Psoas muscle (tissue), 8 donors: ENCODE data around the gene ZNF442. TPM values are rescaled to one million over a fixed set of nuclear protein-coding genes. Genes with fewer than 3 reads are reported as not detected.
"Not testable (repeated sequence)": the region's sequence is repeated elsewhere in the genome, so short reads cannot be mapped to it uniquely, and the experiment has no call there.

Source experiments
- ATAC-seq, 4 donors: fragments of 200-7000 bp; cut with Tn5 transposase; one replicate each; pipeline ENCODE4 v1.9.1; 2020; ENCODE audit warnings: moderate library complexity in 3 of 4, mild to moderate bottlenecking in 2 of 4
- DNase-seq, 2 donors: peaks; one replicate each; pipeline ENCODE4 v3.0.0-alpha.2; 2020
- H3K27ac ChIP-seq: fragments of 200-600 bp; one replicate; pipeline ENCODE4 v1.8.0; 2022
- H3K27me3 ChIP-seq, 3 donors: fragments of 200-600 bp in 1 of 3; one replicate each; pipeline versions ENCODE4 v1.6.1 to v1.8.0; 2013 to 2022; ENCODE audit warnings: low read length in 2 of 3, mild to moderate bottlenecking in 2 of 3, moderate library complexity in 1 of 3; ENCODE audit not compliant: insufficient read depth in 3 of 3
- H3K36me3 ChIP-seq, 2 donors: fragments of 200-600 bp in 1 of 2; one replicate each; pipeline versions ENCODE4 v1.6.1 to v1.8.0; 2013 to 2022; ENCODE audit warnings: low read depth in 1 of 2, mild to moderate bottlenecking in 1 of 2, moderate library complexity in 1 of 2; ENCODE audit not compliant: insufficient read depth in 1 of 2
- H3K4me1 ChIP-seq: fragments of 200-600 bp; one replicate; pipeline ENCODE4 v1.8.0; 2022
- H3K4me3 ChIP-seq: fragments of 200-600 bp; one replicate; pipeline ENCODE4 v1.8.0; 2022; ENCODE audit warnings: mild to moderate bottlenecking
- H3K9me3 ChIP-seq: fragments of 200-600 bp; one replicate; pipeline ENCODE4 v1.8.0; 2022
- WGBS, 3 donors: extraction: QIAGEN DNeasy Blood & Tissue Kit; methylation state at CpG; one replicate each; pipeline versions ENCODE4 v1.1.6 to v1.1.7; 2013; 5-methylcytosine and 5-hydroxymethylcytosine counted together
- intact Hi-C, 2 donors: fragments of 100-400 bp; cut with DNase I; formaldehyde crosslinking; loops; one replicate each; pipeline versions ENCODE4 v1.11.0 to v1.14.2; 2022
- polyA plus RNA-seq, 3 donors: library from polyadenylated mRNA; stranded (reverse); fragments of 200-250 nt; gene quantifications; one replicate each; pipeline ENCODE4 v1.2.3, GENCODE V29; 2013
- total RNA-seq, 4 donors: library from RNA; stranded (reverse); fragmentation: NEBNext Ultra II Directional in 2 of 4; extraction: Animal tissue kit (Norgen Biotek cat#: 25700) in 2 of 4; gene quantifications; one replicate each; pipeline versions ENCODE4 v1.2.1 to v1.2.4, GENCODE V29; 2021 to 2023
- TF ChIP-seq, protein P1 (sequence below): fragments of 200-600 bp; IDR thresholded peaks from one replicate; pipeline ENCODE4 v1.8.0; 2022; ENCODE audit warnings: antibody characterized with exemption
- donor health status: healthy with polysubstance abuse.
- donor health status: DM: no; HTN: no; CAD: no; lungs with moderate emphysema.
- donor health status: Bipolar disorder and iron deficiency.
- donor health status: healthy.
- donor health status: DM: yes; HTN: yes; CAD: no.
- donor health status: DM: no; HTN: no; CAD: no.
- donor health status: DM: no; HTN: no; CAD: no.
- donor health status: DM: yes; HTN: yes; CAD: no.

ZNF442 gene
- total and polyA plus RNA-seq, 7 donors: 0.13 to 2.2 (median 0.66) TPM

DNA sequence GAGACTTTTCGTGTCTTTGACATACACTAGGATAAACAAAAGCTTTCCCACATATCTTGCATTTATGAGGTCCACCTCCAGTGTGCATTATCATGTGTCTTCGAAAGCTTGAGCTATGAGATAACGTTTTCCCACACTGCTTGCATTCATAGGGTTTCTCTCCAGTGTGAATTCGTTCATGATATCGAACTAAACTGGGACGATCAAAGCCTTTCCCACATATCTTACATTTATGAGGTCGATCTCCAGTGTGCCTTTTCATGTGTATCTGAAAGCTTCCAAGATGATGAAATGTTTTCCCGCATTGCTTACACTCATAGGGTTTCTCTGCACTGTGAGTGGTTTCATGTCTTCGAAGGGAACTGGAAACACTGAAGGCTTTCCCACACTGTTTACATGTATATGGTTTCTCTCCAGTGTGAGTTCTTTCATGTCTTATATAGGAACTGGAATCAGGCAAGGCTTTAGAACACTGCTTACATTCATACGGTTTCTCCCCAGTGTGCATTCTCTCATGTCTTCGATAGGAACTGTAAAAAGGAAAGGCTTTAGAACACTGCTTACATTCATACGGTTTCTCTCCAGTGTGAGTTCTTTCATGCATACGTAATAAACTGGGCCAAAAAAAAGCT is 46.6 kb downstream of the ZNF442 start:
- intact Hi-C loops: no loop called here
- DNase-seq (no peak), ATAC-seq (no peak)
- no peak overlapping the region for H3K4me3 ChIP-seq
- H3K4me1 ChIP-seq: no peaks in the 10 kb centered on the region
- peaks cover 9 to 59% of the 10 kb centered on the region in 2 donors for H3K36me3 ChIP-seq
- H3K27ac ChIP-seq: no peak overlapping the region
- H3K27me3 ChIP-seq: no peaks in the 10 kb centered on the region
- H3K9me3 ChIP-seq: peaks cover 8% of the 10 kb centered on the region
- 94 to 95% (median 95%) methylated on average over 13 of the region's 13 CpGs for WGBS, 3 donors
- TF ChIP-seq, protein P1, sequence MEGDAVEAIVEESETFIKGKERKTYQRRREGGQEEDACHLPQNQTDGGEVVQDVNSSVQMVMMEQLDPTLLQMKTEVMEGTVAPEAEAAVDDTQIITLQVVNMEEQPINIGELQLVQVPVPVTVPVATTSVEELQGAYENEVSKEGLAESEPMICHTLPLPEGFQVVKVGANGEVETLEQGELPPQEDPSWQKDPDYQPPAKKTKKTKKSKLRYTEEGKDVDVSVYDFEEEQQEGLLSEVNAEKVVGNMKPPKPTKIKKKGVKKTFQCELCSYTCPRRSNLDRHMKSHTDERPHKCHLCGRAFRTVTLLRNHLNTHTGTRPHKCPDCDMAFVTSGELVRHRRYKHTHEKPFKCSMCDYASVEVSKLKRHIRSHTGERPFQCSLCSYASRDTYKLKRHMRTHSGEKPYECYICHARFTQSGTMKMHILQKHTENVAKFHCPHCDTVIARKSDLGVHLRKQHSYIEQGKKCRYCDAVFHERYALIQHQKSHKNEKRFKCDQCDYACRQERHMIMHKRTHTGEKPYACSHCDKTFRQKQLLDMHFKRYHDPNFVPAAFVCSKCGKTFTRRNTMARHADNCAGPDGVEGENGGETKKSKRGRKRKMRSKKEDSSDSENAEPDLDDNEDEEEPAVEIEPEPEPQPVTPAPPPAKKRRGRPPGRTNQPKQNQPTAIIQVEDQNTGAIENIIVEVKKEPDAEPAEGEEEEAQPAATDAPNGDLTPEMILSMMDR: no peak

- DNase-seq: no peak
- Histone ChIP-seq H3K36me3 (peaks cover 9 to 26% of the 10 kb centered on the region in 2 donors), H3K27ac (no peak overlapping the region), H3K4me1 (no peaks in the 10 kb centered on the region), H3K27me3 (no peaks in the 10 kb centered on the region), H3K9me3 (peaks cover 8% of the 10 kb centered on the region), H3K4me3 (no peak overlapping the region)
- ATAC-seq: no peak
- TF ChIP-seq, protein P1: no peak
- WGBS, 3 donors: 81 to 83% (median 81%) methylated on average over 7 of the region's 7 CpGs
- intact Hi-C loops: no loop called here
These were observed 50.9 kb downstream of the ZNF442 start for GRCh38 chr19:12314553-12314952.

DNA sequence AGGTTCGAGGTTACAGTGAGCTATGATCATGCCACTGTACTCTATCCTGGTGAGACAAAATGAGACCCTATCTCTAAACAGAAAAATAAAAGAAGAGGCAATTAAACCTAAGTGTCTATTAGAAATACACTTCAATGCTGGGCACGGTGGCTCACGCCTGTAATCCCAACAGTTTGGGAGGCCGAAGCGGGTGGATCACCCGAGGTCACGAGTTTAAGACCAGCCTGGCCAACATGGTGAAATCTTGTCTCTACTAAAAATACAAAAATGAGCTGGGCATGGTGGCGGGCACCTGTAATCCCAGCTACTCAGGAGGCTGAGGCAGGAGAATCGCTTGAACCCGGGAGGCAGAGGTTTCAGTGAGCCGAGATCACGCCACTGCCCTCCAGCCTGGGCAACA is 56.6 kb downstream of the ZNF442 start:
- H3K27me3 ChIP-seq, H3K36me3 ChIP-seq, H3K4me3 ChIP-seq, ATAC-seq, DNase-seq, H3K9me3 ChIP-seq, H3K27ac ChIP-seq, H3K4me1 ChIP-seq, intact Hi-C loops: not testable (repeated sequence)
- WGBS, 3 donors: 92 to 96% (median 95%) methylated on average over 12 of the region's 12 CpGs

Other genes with a start within 250 kb of the ZNF442 start
- gene ZNF20, start 225.3 kb downstream of the ZNF442 start, total RNA-seq: under 1 TPM in 3 of 4 donors, not detected in 1; 0.46 to 0.63 (median 0.52) TPM
- gene ZNF20, start 225.3 kb downstream of the ZNF442 start, polyA plus RNA-seq: 1 to 10 TPM in 1 of 3 donors, under 1 TPM in 2; 0.23 to 2.4 (median 0.44) TPM
- 1 to 10 TPM in 2 of 4 donors, under 1 TPM in 2; 0.36 to 2.9 (median 1.1) TPM for gene ZNF625, start 208.9 kb downstream of the ZNF442 start, total RNA-seq
- gene ZNF625, start 208.9 kb downstream of the ZNF442 start, polyA plus RNA-seq: under 1 TPM in 2 of 3 donors, not detected in 1; 0.12 to 0.46 TPM
- gene ZNF136, start 202.6 kb downstream of the ZNF442 start, total RNA-seq: 1 to 10 TPM; 2.1 to 3.7 (median 2.7) TPM
- 1 to 10 TPM; 1.0 to 2.1 (median 1.8) TPM for gene ZNF136, start 202.6 kb downstream of the ZNF442 start, polyA plus RNA-seq
- 1 to 10 TPM; 2.9 to 8.3 (median 6.0) TPM for gene ZNF44, start 70.8 kb downstream of the ZNF442 start, total RNA-seq
- 1 to 10 TPM; 2.6 to 8.5 (median 5.5) TPM for gene ZNF44, start 70.8 kb downstream of the ZNF442 start, polyA plus RNA-seq
- gene ZNF563, start 32.0 kb downstream of the ZNF442 start, total RNA-seq: 1 to 10 TPM in 3 of 4 donors, under 1 TPM in 1; 0.84 to 2.5 (median 1.7) TPM
- gene ZNF563, start 32.0 kb downstream of the ZNF442 start, polyA plus RNA-seq: 1 to 10 TPM in 2 of 3 donors, under 1 TPM in 1; 0.90 to 7.6 (median 1.2) TPM
- 1 to 10 TPM; 1.9 TPM for gene ZNF799, start 35.6 kb upstream of the ZNF442 start, total RNA-seq
- gene ZNF799, start 35.6 kb upstream of the ZNF442 start, polyA plus RNA-seq: 1 to 10 TPM; 1.7 to 3.4 (median 2.3) TPM
- gene ZNF443, start 75.3 kb upstream of the ZNF442 start, total RNA-seq: 1 to 10 TPM; 1.1 to 2.3 (median 1.2) TPM
- 1 to 10 TPM in 1 of 3 donors, under 1 TPM in 2; 0.79 to 1.5 (median 0.86) TPM for gene ZNF443, start 75.3 kb upstream of the ZNF442 start, polyA plus RNA-seq
- 1 to 10 TPM in 3 of 4 donors, not detected in 1; 1.3 to 1.8 (median 1.7) TPM for gene ZNF709, start 119.1 kb upstream of the ZNF442 start, total RNA-seq
- gene ZNF709, start 119.1 kb upstream of the ZNF442 start, polyA plus RNA-seq: under 1 TPM; 0.58 to 0.91 (median 0.68) TPM
- gene ZNF564, start 185.8 kb upstream of the ZNF442 start, total RNA-seq: 1 to 10 TPM; 3.5 to 6.2 (median 5.4) TPM
- 1 to 10 TPM; 3.2 to 6.0 (median 4.6) TPM for gene ZNF564, start 185.8 kb upstream of the ZNF442 start, polyA plus RNA-seq
- gene ZNF490, start 245.1 kb upstream of the ZNF442 start, total RNA-seq: 1 to 10 TPM; 1.6 to 4.9 (median 2.9) TPM
- 1 to 10 TPM in 1 of 3 donors, under 1 TPM in 2; 0.17 to 1.8 (median 0.27) TPM for gene ZNF490, start 245.1 kb upstream of the ZNF442 start, polyA plus RNA-seq
- 10 to 100 TPM in 2 of 4 donors, 1 to 10 TPM in 2; 8.7 to 18.9 (median 10.9) TPM for gene ZNF791, start 245.2 kb upstream of the ZNF442 start, total RNA-seq
- gene ZNF791, start 245.2 kb upstream of the ZNF442 start, polyA plus RNA-seq: 1 to 10 TPM; 4.1 to 8.8 (median 4.3) TPM